ENCODE data around the gene RAB5A. TPM values are rescaled to one million over a fixed set of nuclear protein-coding genes. Genes with fewer than 3 reads are reported as not detected.

The RAB5A gene
- total and polyA plus RNA-seq, 2 of the 4 experiments (the other 2 are of a cell fraction) = 33.3 to 46.4 TPM

DNA sequence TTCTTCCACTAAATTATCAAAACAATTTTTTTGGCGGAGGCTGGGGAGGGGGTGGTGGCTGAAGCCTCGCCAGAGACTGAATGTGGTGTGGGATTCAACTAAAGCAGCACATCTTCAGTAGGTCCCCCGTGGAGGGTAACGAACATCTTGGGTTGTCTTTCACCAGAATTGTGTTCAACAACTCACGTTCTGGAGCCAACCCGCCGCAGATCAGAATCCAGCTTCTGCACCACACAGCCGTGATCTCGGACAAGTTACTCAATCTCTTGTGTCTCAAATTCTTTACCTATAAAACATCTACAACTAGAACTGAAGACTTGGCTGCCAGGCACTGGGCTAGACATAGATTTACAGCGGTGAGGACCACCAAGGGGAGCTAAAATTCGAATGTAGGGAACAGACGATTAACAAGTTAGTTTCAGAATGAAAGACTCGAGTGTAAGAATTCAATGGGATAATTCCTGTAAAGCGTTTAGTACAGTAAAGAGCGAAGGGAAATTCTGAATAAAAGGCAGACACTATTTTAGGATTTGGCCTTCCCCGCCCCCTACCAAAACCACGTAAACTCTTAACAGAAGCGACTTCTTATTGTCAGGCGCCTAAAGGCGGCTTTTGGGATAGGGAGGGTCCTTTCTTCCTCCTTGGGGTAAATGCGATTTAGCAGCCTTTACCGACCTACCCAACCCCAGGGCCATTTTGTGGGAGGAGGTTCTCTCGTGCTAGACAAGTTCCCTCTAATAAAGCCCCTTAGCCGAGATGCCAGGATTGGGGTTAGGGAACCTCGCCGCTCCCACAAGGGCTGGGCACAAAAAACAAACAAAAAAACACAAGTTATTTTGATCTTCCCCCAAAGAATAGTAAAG is 697 bp upstream of the RAB5A start:
- CTCF ChIA-PET = no interaction called here
- TF ChIP-seq USF2 (IDR thresholded peaks at IDR 0.05; ENCODE audit: low read depth, low read length) = no peak
- no peak for TF ChIP-seq SMC3 (IDR thresholded peaks at IDR 0.05; ENCODE audit: low read depth, low read length)
- TF ChIP-seq RFX5 (IDR thresholded peaks at IDR 0.05; ENCODE audit: low read depth, low read length) = no peak
- TF ChIP-seq CEBPB (IDR thresholded peaks at IDR 0.05; ENCODE audit: low read depth, low read length) = no peak
- TF ChIP-seq ELK1 (IDR thresholded peaks at IDR 0.05; ENCODE audit: borderline replicate concordance, low read depth, low read length) = no peak
- no peak for TF ChIP-seq FOS (IDR thresholded peaks at IDR 0.05; ENCODE audit: low read depth, low read length)
- no peak for TF ChIP-seq BHLHE40 (IDR thresholded peaks at IDR 0.05; ENCODE audit: low read depth, low read length)
- no peak for TF ChIP-seq NFE2L2 (IDR thresholded peaks at IDR 0.05; ENCODE audit: low read depth, low read length)
- no peak for TF ChIP-seq MXI1 (IDR thresholded peaks at IDR 0.05; ENCODE audit: borderline replicate concordance, low read depth, low read length)
- TF ChIP-seq RAD21 (IDR thresholded peaks at IDR 0.05; ENCODE audit: low read length) = no peak
- TF ChIP-seq RCOR1 (IDR thresholded peaks at IDR 0.05; ENCODE audit: insufficient replicate concordance, low read length) = no peak
- TF ChIP-seq CTCF (conservative IDR thresholded peaks at IDR 0.05; ENCODE audit: low read depth, low read length) = no peak
- no peak for TF ChIP-seq MAFK (IDR thresholded peaks at IDR 0.05; ENCODE audit: low read depth, low read length)
- TF ChIP-seq POLR2A (IDR thresholded peaks at IDR 0.05; ENCODE audit: low read depth, low read length) = no peak

More for the DNA sequence above, 697 bp upstream of the RAB5A start:
- H2BK5ac ChIP-seq (ENCODE audit: low read depth, low read length, poor library complexity, severe bottlenecking) = peak overlapping the region; percentile 55
- DNase-seq = no peak
- peak overlapping the region; percentile 89 for H3K14ac ChIP-seq (replicated peaks; ENCODE audit: low read depth, low read length)
- H3K4ac ChIP-seq (ENCODE audit: low read depth, low read length) = peak overlapping the region; percentile 86
- BruUV-seq (replicated peaks) = TSS peak; percentile 82
- H3K9me3 ChIP-seq (ENCODE audit: control insufficient read depth, insufficient read depth, low read length) = no peaks in the 10 kb centered on the region
- no peaks in the 10 kb centered on the region for H3K27me3 ChIP-seq (ENCODE audit: control insufficient read depth, insufficient read depth, low read length)
- H3K36me3 ChIP-seq (ENCODE audit: control insufficient read depth, insufficient read depth, low read length) = peaks cover 1% of the 10 kb centered on the region
- H3K4me3 ChIP-seq (ENCODE audit: insufficient read depth, low read depth, low read length) = peak overlapping the region; percentile 95
- intact Hi-C loops (cut with micrococcal nuclease) = loop anchor here (5.0 kb wide), 2 partner anchors 96 to 241 kb away; partner anchors contain the start of genes KAT2B and SGO1
- H2AFZ ChIP-seq (replicated peaks; ENCODE audit: low read length, poor library complexity) = peak overlapping the region; percentile 92
- H3K9ac ChIP-seq (ENCODE audit: low read depth, low read length) = peak overlapping the region; percentile 71
- peak overlapping the region; percentile 78 for H3K4me2 ChIP-seq (ENCODE audit: low read depth, low read length)
- peak overlapping the region; percentile 74 for H2BK120ac ChIP-seq (ENCODE audit: low read depth, low read length)
- H2AK5ac ChIP-seq (ENCODE audit: low read depth, low read length) = peak overlapping the region; percentile 53
- H3K4me1 ChIP-seq (ENCODE audit: control insufficient read depth, insufficient read depth, low read length) = peaks cover 6% of the 10 kb centered on the region; the same call in 1 of the 2 replicates
- peak overlapping the region; percentile 26 for H3K18ac ChIP-seq (ENCODE audit: low read depth, low read length)
- peak overlapping the region; percentile 100 for H2AK9ac ChIP-seq (replicated peaks; ENCODE audit: low read depth, low read length, poor library complexity)
- no peaks in the 10 kb centered on the region; the same call in 1 of the 2 replicates for H3K9me1 ChIP-seq (ENCODE audit: insufficient read depth, low read length)
- no peak; the same call in 1 of the 2 replicates for ATAC-seq (ENCODE audit: low read depth)
- peaks cover 23% of the 10 kb centered on the region for H4K20me1 ChIP-seq (ENCODE audit: insufficient read depth, low read length)
- H3K56ac ChIP-seq (ENCODE audit: extremely low read depth, insufficient read depth, low read length) = peak overlapping the region; percentile 63
- 75% methylated on average over 5 of the region's 26 CpGs; no CpG with 5 or more reads in 1 of the 2 experiments for WGBS, 2 experiments (ENCODE audit: extremely low coverage in 2 of 2, insufficient read length in 1 of 2)
- H2BK15ac ChIP-seq (ENCODE audit: low read depth, low read length) = peak overlapping the region; percentile 21; the same call in 1 of the 3 replicates
- peak overlapping the region; percentile 92 for H4K5ac ChIP-seq (ENCODE audit: low read depth, low read length)
- 0 out of 2 replicates have a peak overlapping the region, but pooled peaks have one; percentile 64 for H3K23ac ChIP-seq (ENCODE audit: low read depth, low read length)
- in situ Hi-C loops (cut with MboI; ENCODE audit: low sequenced_read_pairs) = loop anchor here (10.0 kb wide), 1 partner anchor 239 kb away; the partner anchor contains the start of gene SGO1
- dilution Hi-C loops (cut with HindIII; ENCODE audit: low sequenced_read_pairs, unreplicated experiment) = no loop called here
- H3K27ac ChIP-seq (ENCODE audit: insufficient read depth, low read length) = peak overlapping the region; percentile 84
- POLR2A ChIA-PET (ENCODE audit: unreplicated experiment) = no interaction called here
- H4K91ac ChIP-seq (ENCODE audit: insufficient read depth, low read depth, low read length) = peak overlapping the region; percentile 84
- H4K8ac ChIP-seq (ENCODE audit: low read depth in 2 of 2, low read length in 2 of 2) = peak overlapping the region; percentile 91 to 98
- peaks cover 5 to 13% of the 10 kb centered on the region in 2 experiments; a peak in 2 of 4 replicates for H3K79me1 ChIP-seq (ENCODE audit: low read depth in 1 of 2, low read length in 2 of 2)
- no peak overlapping the region for H2BK20ac ChIP-seq (ENCODE audit: low read depth, low read length)

Data from IMR-90 (cell line).